22Rv1 (cell line): ENCODE measurements around the gene RNF6.
"Not testable (repeated sequence)": the region's sequence is repeated elsewhere in the genome, so short reads cannot be mapped to it uniquely, and the experiment has no call there.

Source experiments
- H3K27ac ChIP-seq: fragments of 450-650 bp; 2 replicates; pipeline ENCODE4 v1.5.1; 2017
- ZFX ChIP-seq: fragments of 450-650 bp; IDR thresholded peaks from 2 replicates; pipeline ENCODE4 v1.6.1; 2017; ENCODE audit warnings: antibody characterized with exemption, borderline replicate concordance
- TF ChIP-seq, protein P1 (sequence below): fragments of 450-650 bp; IDR thresholded peaks from 2 replicates; pipeline ENCODE4 v1.5.1; 2017; ENCODE audit warnings: mild to moderate bottlenecking

RNF6 gene

DNA sequence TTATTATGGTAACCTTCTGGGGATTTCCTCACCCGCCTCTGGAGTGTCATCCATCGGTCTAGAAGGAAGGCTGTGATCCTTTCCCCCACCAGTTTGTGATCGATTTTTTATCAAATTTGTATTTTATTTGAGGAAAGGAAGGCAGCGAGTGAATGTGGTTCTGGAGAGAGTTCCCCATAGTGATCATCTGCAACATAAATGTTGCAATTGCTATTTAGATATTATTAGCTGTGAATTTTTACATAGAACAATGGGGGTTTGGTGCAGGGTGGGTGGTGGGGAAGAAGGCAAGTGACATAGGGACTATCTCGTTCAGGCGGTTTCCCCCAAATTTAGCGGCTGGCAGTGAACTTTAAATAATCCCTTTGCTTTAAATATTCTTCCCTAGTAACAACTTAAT, 33.0 kb upstream of the RNF6 start:
- H3K27ac ChIP-seq: peak overlapping the region; percentile 88
- TF ChIP-seq, protein P1, sequence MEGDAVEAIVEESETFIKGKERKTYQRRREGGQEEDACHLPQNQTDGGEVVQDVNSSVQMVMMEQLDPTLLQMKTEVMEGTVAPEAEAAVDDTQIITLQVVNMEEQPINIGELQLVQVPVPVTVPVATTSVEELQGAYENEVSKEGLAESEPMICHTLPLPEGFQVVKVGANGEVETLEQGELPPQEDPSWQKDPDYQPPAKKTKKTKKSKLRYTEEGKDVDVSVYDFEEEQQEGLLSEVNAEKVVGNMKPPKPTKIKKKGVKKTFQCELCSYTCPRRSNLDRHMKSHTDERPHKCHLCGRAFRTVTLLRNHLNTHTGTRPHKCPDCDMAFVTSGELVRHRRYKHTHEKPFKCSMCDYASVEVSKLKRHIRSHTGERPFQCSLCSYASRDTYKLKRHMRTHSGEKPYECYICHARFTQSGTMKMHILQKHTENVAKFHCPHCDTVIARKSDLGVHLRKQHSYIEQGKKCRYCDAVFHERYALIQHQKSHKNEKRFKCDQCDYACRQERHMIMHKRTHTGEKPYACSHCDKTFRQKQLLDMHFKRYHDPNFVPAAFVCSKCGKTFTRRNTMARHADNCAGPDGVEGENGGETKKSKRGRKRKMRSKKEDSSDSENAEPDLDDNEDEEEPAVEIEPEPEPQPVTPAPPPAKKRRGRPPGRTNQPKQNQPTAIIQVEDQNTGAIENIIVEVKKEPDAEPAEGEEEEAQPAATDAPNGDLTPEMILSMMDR: 0 out of 2 replicates have a peak, but pooled peaks have one; percentile 1
- no peak for TF ChIP-seq ZFX

DNA sequence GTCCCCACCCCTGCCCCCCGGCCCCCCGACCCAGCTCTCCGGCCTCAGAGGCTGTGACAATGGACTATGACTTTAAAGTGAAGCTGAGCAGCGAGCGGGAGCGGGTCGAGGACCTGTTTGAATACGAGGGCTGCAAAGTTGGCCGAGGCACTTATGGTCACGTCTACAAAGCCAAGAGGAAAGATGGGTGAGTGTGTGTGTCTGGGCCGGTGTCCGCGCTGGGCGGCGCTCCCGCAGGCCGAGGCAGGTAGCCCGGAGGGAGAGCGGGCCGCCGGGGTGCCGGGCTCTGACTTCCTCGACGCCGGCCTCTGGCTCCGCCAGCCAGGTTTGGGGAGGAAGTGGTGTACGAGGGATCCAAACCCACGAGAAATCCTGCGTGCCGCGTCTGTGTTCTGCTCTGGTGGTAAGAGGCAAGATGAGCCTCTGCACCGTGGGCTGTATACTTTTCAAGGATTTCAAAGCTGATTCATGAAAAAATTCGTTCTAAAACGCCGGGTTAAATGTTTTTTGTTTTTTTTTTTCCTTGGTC, 32.5 kb upstream of the RNF6 start:
- peak overlapping the region; percentile 88 for H3K27ac ChIP-seq
- TF ChIP-seq, protein P1: peak; percentile 9; the same call in 1 of the 2 replicates
- TF ChIP-seq ZFX: no peak

DNA sequence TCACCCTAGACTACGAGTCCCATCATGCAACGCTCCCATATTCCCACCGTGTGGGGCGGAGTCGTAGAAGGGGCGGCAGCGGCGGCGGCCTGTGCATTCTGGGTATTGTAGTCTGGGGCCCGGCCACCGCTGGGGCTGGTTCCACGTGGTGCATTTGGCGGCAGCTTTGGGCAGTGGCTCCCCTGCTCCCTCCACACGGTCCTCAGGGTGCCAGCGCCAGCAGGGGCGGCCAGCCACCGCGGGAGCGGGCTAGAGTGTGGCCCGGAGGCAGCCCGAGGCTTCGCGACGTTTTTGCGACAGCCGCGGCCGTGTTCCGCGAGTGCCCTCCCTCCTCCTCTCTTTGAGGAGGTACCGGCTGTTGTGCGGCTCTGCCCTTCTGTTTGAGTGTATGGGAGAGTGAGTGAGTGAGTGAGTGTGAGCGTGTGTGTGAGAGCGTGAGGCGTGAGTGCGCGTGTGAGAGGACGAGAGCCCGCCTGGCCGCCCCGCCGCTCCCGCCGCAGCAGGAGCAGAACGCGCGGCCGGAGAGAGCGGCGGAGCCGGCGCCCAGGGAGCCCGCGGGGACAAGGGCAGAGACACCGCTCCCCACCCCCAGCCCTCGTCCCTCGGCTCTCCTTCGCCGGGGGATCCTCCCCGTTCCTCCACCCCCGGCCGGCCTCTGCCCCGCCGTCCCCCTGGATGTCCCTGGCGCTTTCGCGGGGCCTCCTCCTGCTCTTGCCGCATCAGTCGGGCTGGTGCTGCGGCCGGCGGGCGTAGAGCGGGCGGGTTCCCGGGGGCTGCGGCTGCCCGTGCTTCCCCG, 31.9 kb upstream of the RNF6 start, which contains the start of gene CDK8:
Gene CDK8, plus strand, starts transcription at position 343 of the 796 bp plus-strand sequence. CDS start 513 bp downstream, outside the sequence.
- H3K27ac ChIP-seq: peak within 1 kb of the TSS; percentile 88
- TF ChIP-seq, protein P1: no peak
- TF ChIP-seq ZFX: no peak

DNA sequence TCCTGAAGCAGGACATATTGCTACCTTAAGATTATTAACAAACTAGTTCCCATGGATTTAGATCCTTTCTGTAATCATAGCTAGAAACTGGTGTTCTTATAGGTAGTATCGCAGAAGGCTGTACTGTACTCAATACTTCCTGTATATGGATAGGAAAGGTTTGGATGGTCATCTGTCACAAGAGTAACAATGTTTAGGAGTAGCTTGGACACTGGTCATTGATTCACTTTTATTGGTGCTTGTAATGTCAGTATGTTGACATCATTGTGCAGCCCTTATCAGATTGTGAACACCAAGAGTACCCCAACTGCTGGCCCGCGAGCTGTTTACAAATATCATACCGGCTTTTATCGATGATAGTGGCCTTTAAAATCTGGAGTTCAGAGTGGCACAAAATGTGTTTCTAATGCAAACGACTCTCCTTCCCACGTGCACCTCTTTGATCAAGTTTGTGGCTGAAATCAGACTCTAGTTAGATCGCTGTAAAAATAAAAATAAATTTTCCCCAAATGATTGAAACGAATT, 31.2 kb upstream of the RNF6 start:
- peak overlapping the region; percentile 88 for H3K27ac ChIP-seq
- TF ChIP-seq ZFX: no peak
- TF ChIP-seq, protein P1: no peak

DNA sequence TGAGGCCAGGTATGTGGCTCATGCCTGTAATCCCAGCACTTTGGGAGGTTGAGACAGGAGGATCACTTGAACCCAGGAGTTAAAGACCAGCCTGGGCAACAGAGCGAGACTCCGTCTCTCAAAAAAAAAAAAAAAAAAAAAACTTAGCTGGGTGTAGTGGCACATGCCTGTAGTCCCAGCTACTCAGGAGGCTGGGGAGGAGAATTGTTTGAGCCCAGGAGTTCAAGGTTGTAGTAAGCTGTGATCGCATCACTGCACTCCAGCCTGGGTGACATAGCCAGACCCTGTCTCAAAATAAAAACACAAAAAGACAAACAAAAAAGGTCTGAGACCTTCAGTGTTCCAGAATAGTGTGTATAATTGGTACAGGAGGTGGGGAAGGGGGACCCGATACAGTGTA, 29.9 kb upstream of the RNF6 start:
- not testable (repeated sequence) for H3K27ac ChIP-seq

DNA sequence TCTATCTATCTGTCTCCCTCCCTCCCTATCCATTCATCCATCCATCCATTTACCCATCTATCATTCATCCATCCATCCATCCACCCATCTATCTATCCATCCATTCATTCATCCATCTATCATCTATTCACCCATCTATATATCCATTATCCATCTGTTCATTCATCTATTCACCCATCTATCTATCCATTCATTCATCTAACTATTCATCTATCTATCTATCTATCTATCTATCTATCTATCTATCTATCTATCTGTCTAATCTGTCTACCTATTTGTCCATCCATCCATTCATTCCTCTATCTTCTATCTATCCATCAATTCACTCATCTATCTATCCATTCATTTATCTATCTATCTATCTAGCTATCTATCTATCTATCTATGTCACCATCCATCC, 27.4 kb upstream of the RNF6 start:
- TF ChIP-seq, protein P1: no peak
- no peak for TF ChIP-seq ZFX
- H3K27ac ChIP-seq: no peak overlapping the region

DNA sequence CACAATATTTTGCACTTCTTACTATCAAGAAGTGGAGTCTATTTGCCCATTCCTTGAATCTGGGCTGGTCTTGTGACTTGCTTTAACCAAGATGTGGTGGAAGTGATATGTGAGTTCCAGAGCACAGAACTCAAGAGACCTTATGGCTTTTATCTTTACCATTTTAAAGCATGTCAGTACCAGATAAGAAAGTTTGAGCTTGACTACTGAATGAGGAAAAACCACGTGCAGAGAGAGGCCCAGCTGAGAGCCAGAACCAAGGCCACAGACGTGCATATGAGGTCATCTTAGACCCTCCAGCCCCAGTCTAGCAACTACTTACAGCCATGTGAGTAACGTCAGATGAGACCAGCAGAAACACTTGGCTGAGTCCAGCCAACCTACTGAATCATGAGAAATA, 25.5 kb upstream of the RNF6 start:
- H3K27ac ChIP-seq: no peak overlapping the region
- TF ChIP-seq ZFX: no peak
- TF ChIP-seq, protein P1: no peak
